Measurements from ENCODE around the gene NUDT8.
A peak's percentile ranks its signal among the peaks of the same experiment; 100 is the strongest.

The NUDT8 gene

DNA sequence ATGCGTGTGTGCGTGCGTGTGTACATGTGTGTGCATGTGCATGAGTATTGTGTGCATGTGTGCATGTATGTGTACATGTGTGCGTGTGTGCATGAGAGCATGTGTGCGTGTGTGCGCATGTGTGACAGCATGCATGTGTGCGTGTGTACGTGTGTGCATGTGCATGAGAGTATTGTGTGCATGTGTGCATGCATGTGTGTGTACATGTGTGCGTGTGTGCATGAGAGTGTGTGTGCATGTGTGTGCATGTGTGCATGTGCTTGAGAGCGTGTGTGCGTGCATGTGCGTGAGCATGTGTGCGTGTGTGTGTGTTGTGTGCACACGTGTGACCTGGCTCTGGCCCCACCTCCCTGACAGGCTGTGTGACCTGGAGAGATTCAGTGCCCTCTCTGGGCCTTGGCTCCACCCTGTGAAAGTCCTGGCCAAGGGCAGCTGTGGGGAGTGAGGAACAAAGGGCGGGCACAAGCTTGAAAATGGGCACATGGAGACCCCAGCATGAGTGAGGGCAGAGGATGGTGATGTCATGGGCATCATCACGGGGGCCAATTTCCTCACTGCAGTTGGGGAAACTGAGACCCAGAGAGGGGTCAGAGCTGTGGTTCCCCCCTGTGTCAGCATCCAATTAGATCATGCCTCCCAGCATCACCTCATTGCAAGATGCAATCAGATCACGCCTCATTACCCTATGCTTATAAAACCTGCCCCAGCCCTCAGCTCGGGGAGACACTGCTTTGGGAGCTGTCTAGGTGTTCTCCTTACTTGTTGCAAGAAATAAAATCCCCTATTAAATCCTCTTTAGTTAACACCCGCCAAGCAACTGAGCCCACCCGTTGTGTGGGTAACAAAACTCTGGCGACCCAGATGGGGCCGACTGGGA, 20.1 kb upstream of the NUDT8 start:
- H3K4me3 ChIP-seq (ENCODE audit: control insufficient read depth, low read depth, low read length), result peak overlapping the region; percentile 35
- no peak for TF ChIP-seq CTCF (IDR thresholded peaks at IDR 0.05; ENCODE audit: control insufficient read depth, insufficient read depth, low read depth, low read length, missing control alignments)
- DNase-seq (ENCODE audit: low read depth), result no peak

DNA sequence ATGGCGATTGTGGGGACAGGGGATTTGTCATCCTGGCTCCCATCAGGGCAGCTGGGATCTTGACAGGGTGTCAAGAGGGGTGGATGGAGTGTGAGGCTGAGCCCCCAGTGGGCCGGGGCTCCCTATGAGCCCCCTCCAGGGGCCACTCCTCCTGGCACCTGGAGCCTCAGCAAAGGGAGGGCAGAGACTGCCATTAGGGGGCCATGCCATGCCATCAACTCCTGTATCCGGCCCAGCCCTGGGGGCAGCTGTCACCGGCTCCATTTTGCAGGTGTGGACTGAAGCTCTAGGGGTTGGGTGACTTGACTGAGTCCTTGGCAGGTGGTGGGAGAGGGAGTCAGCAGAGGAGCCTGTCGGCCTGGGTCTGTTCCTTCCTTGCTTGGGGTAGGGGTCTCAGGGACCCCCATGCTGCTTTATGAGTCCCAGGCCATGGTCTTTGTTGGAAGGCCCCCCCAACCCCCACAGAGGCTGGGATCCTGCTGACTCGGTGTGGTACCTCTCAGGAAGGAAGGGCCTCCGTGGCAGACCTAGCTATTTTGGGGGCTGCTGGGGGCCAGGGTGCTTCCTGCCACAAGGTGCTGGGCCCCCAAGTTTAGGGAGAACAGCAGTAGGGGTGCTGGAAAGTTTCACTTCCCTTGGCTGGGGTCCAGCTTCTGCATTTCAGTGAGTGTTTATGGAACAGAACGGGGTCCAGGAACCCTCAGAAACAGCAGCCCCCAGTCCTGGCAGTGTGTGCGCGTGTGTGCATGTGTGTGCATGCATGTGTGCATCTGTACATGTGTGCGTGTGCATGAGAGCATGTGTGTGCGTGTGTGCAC, 19.3 kb upstream of the NUDT8 start:
- TF ChIP-seq CTCF (IDR thresholded peaks at IDR 0.05; ENCODE audit: control insufficient read depth, insufficient read depth, low read depth, low read length, missing control alignments), result no peak
- H3K4me3 ChIP-seq (ENCODE audit: control insufficient read depth, low read depth, low read length), result no peak overlapping the region
- no peak for DNase-seq (ENCODE audit: low read depth)

- no peak for DNase-seq (ENCODE audit: low read depth)
- TF ChIP-seq CTCF (IDR thresholded peaks at IDR 0.05; ENCODE audit: control insufficient read depth, insufficient read depth, low read depth, low read length, missing control alignments), result peak; percentile 20
- H3K4me3 ChIP-seq (ENCODE audit: control insufficient read depth, low read depth, low read length), result no peak overlapping the region
These were observed 18.5 kb upstream of the NUDT8 start for GRCh38 chr11:67648140-67648795.

DNA sequence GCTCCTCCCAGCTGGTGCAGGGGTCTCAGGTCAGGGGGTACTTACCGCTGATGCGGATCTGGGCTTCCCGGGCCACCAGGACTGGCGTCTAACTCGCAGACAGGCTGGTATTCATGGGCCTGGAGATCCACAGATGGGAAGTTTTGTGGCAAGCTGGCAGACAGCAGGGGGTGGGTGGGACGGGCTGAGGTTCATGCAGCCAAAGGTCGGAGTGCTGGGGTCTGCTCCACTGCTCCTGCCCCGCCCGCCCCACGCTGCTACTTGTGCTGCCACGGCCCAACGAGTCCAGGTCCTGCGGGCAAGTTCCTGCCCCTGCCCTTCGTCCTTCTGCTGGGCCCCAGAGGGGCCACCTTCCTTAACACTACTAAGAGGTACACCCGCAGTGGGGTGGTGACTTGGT, 17.7 kb upstream of the NUDT8 start:
- no peak for TF ChIP-seq CTCF (IDR thresholded peaks at IDR 0.05; ENCODE audit: control insufficient read depth, insufficient read depth, low read depth, low read length, missing control alignments)
- DNase-seq (ENCODE audit: low read depth), result no peak
- no peak overlapping the region for H3K4me3 ChIP-seq (ENCODE audit: control insufficient read depth, low read depth, low read length)

DNA sequence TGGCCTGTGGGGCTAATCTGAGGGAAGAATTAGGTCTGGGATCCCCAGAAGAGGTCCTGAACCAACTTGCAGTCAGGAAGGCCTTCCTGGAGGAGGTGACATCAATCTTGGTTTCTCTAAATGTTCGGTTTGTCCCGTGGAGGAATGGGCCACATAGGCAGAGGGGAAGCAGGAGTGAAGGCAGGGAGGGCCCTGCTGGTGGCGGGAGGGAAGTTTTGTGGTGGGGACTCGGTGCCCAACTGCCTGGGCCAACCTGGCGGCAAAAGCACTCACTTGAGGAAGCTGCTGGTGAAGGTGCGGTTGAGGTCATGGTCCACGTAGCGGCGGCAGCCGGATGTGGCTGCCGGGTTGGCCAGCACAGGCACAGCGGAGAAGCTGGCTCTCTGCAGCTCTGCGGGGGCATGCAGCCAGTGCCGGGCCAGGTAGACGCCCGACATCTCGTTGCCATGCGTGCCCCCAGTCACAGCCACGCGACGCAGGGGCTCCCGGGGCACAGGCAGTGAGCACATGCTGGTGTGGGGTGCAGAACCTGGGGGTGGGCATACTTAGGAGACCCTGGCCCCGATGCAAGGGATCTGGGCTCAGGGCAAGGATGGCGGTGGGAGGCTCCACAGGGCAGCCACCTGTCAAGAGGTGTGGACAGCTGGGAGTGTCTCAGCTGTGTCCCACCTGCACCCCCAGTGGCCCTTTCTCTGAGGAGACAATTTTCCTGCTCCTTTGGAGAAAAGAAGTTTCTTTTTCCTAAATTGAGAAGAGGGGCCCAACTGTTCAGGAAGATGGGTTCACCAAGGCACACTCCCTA, 17.0 kb upstream of the NUDT8 start:
- DNase-seq (ENCODE audit: low read depth), result no peak
- no peak for TF ChIP-seq CTCF (IDR thresholded peaks at IDR 0.05; ENCODE audit: control insufficient read depth, insufficient read depth, low read depth, low read length, missing control alignments)
- H3K4me3 ChIP-seq (ENCODE audit: control insufficient read depth, low read depth, low read length), result no peak overlapping the region

Measured in AG09309 (cell line).